NT2/D1 (cell line): ENCODE results near the gene RHEX.

ENCODE experiments used
- YY1 ChIP-seq: IDR thresholded peaks from 2 replicates; pipeline ENCODE4 v1.6.1; 2011; ENCODE audit not compliant: insufficient read length, insufficient read depth
- ZNF274 ChIP-seq: IDR thresholded peaks from 2 replicates; pipeline ENCODE4 v1.6.1; 2011; ENCODE audit warnings: mild to moderate bottlenecking, low read depth, low read length

GRCh38 chr1:206111271-206111927 lies 58.4 kb downstream of the RHEX start:
- TF ChIP-seq YY1 (no peak), ZNF274 (no peak)
